HG03064 (cell line): ENCODE measurements around the gene APPBP2.
"Not testable (repeated sequence)": the region's sequence is repeated elsewhere in the genome, so short reads cannot be mapped to it uniquely, and the experiment has no call there.

ENCODE experiments used
- ATAC-seq: cut with Tn5 transposase; IDR thresholded peaks from one replicate; pipeline ENCODE4 v1.9.1; 2021; ENCODE audit warnings: low read depth; ENCODE audit not compliant: unreplicated experiment

Gene APPBP2

GRCh38 chr17:60525685-60526514 is at the start of gene APPBP2:
Gene APPBP2, minus strand, starts transcription at chr17:60526242. Its CDS starts 311 bp downstream, at chr17:60525931.
- peak; percentile 89 for ATAC-seq

- no peak for ATAC-seq
Observed at GRCh38 chr17:60573236-60574051, 47.4 kb upstream of the APPBP2 start.

GRCh38 chr17:60565233-60565632 is 39.2 kb upstream of the APPBP2 start:
- ATAC-seq = no peak

- ATAC-seq = no peak
Observed at GRCh38 chr17:60563743-60564142, 37.7 kb upstream of the APPBP2 start.

- no peak for ATAC-seq
Observed at GRCh38 chr17:60562421-60562820, 36.4 kb upstream of the APPBP2 start.

- no peak for ATAC-seq
Observed at GRCh38 chr17:60560860-60561257, 34.8 kb upstream of the APPBP2 start.

- ATAC-seq = no peak
Observed at GRCh38 chr17:60559995-60560859, 34.2 kb upstream of the APPBP2 start.

- no peak for ATAC-seq
Observed at GRCh38 chr17:60559659-60559994, 33.6 kb upstream of the APPBP2 start.

GRCh38 chr17:60557805-60558204 is 31.8 kb upstream of the APPBP2 start:
- ATAC-seq = no peak

- ATAC-seq = no peak
Observed at GRCh38 chr17:60555786-60556185, 29.7 kb upstream of the APPBP2 start.

GRCh38 chr17:60554377-60554788 is 28.3 kb upstream of the APPBP2 start:
- ATAC-seq = no peak

GRCh38 chr17:60552255-60552654 is 26.2 kb upstream of the APPBP2 start:
- not testable (repeated sequence) for ATAC-seq

- ATAC-seq = no peak
Observed at GRCh38 chr17:60548990-60549389, 22.9 kb upstream of the APPBP2 start.

GRCh38 chr17:60545465-60546191 is 19.6 kb upstream of the APPBP2 start:
- no peak for ATAC-seq

GRCh38 chr17:60542071-60542470 is 16.0 kb upstream of the APPBP2 start:
- no peak for ATAC-seq

GRCh38 chr17:60540460-60540859 is 14.4 kb upstream of the APPBP2 start:
- no peak for ATAC-seq

- no peak for ATAC-seq
Observed at GRCh38 chr17:60539807-60540206, 13.8 kb upstream of the APPBP2 start.

GRCh38 chr17:60538726-60539125 is 12.7 kb upstream of the APPBP2 start:
- no peak for ATAC-seq

GRCh38 chr17:60535382-60536279 is 9.6 kb upstream of the APPBP2 start:
- ATAC-seq = no peak
